ENCODE results near the gene TIMM50.

DNA sequence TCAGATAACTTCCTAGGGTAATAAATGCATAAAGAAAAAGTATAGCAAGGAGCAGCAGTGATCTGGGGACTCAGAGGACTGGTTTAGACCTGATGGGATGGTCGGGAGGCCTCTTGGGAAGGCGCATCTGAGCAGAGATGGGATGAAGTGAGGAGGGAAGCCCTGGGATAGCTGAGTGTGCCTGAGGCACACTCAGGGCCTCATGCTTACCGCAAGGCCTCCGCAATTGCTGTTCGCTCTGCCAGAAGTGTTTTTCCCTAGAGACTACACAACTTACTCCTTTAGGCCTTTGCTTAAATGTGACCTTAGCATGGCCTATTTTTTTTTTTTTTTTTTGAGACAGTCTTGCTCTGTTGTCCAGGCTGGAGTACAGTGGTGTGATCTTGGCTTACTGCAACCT is 14.0 kb downstream of the TIMM50 start:
- TF ChIP-seq EZH2 (IDR thresholded peaks at IDR 0.05; ENCODE audit: borderline replicate concordance, low read depth, low read length, poor library complexity, severe bottlenecking) (no peak), CTCF (conservative IDR thresholded peaks at IDR 0.05; ENCODE audit: low read depth, low read length) (no peak)

Data from A673 (cell line).